ENCODE results near the gene TRPM2.

The TRPM2 gene

GRCh38 chr21:44431300-44431699, 77.9 kb downstream of the TRPM2 start:
- no peak for DNase-seq (ENCODE audit: low read depth in 2 of 2)

- no peak for DNase-seq (ENCODE audit: low read depth in 2 of 2)
Observed at GRCh38 chr21:44432841-44433790, 79.7 kb downstream of the TRPM2 start.

- no peak for DNase-seq (ENCODE audit: low read depth in 2 of 2)
Observed at GRCh38 chr21:44433791-44434567, 80.6 kb downstream of the TRPM2 start.

- DNase-seq (ENCODE audit: low read depth in 2 of 2) = no peak
Observed at GRCh38 chr21:44434568-44434925, 81.1 kb downstream of the TRPM2 start.

GRCh38 chr21:44434936-44435635, 81.7 kb downstream of the TRPM2 start:
- DNase-seq (ENCODE audit: low read depth in 2 of 2) = no peak

GRCh38 chr21:44436111-44436611, 82.7 kb downstream of the TRPM2 start:
- DNase-seq (ENCODE audit: low read depth in 2 of 2) = no peak

- DNase-seq (ENCODE audit: low read depth in 2 of 2) = no peak
Observed at GRCh38 chr21:44436958-44437357, 83.5 kb downstream of the TRPM2 start.

- no peak for DNase-seq (ENCODE audit: low read depth in 2 of 2)
Observed at GRCh38 chr21:44437371-44437695, 83.9 kb downstream of the TRPM2 start.

- no peak for DNase-seq (ENCODE audit: low read depth in 2 of 2)
Observed at GRCh38 chr21:44437696-44438431, 84.4 kb downstream of the TRPM2 start.

GRCh38 chr21:44438531-44439210, 85.2 kb downstream of the TRPM2 start:
- DNase-seq (ENCODE audit: low read depth in 2 of 2) = no peak

GRCh38 chr21:44439211-44439600, 85.8 kb downstream of the TRPM2 start:
- no peak for DNase-seq (ENCODE audit: low read depth in 2 of 2)

GRCh38 chr21:44440241-44441040, 87.0 kb downstream of the TRPM2 start:
- no peak for DNase-seq (ENCODE audit: low read depth in 2 of 2)

GRCh38 chr21:44441041-44441400, 87.6 kb downstream of the TRPM2 start:
- DNase-seq (ENCODE audit: low read depth in 2 of 2) = no peak

- DNase-seq (ENCODE audit: low read depth in 2 of 2) = no peak
Observed at GRCh38 chr21:44441581-44442265, 88.3 kb downstream of the TRPM2 start.

GRCh38 chr21:44442266-44443125, 89.1 kb downstream of the TRPM2 start:
- no peak for DNase-seq (ENCODE audit: low read depth in 2 of 2)

GRCh38 chr21:44443291-44443890, 90.0 kb downstream of the TRPM2 start:
- no peak for DNase-seq (ENCODE audit: low read depth in 2 of 2)

GRCh38 chr21:44443891-44444285, 90.5 kb downstream of the TRPM2 start:
- DNase-seq (ENCODE audit: low read depth in 2 of 2) = no peak

GRCh38 chr21:44444286-44444931, 91.0 kb downstream of the TRPM2 start:
- no peak for DNase-seq (ENCODE audit: low read depth in 2 of 2)

Measured in fibroblast of skin of left quadriceps (primary cell).